K562 (cell line): ENCODE data around the gene SGPP2. TPM values are rescaled to one million over a fixed set of nuclear protein-coding genes. Genes with fewer than 3 reads are reported as not detected.

Experiments
- ATAC-seq: fragments of 200-7000 bp; cut with Tn5 transposase; 3 replicates; pipeline ENCODE4 v1.9.1; 2020; ENCODE audit warnings: moderate library complexity
- BruUV-seq: library from RNA; stranded (reverse); fragments of 400-500 nt; replicated peaks from 2 replicates; lab custom pipeline; 2021; lab: Mats Ljungman, UMichigan
- CTCF ChIA-PET: fragments of 300-600 bp; formaldehyde crosslinking; extraction: SDS; loops from one replicate; lab custom pipeline; 2021; ENCODE audit warnings: low intra/inter-chr PET ratio; lab: Yijun Ruan, JAX
- POLR2A ChIA-PET: fragments of 300-600, 350-650 bp; sonication (Branson Sonifier 250); formaldehyde crosslinking; extraction: SDS; loops from one replicate; lab custom pipeline; 2021; ENCODE audit warnings: antibody characterized with exemption, inconsistent platforms; lab: Yijun Ruan, JAX
- DNase-seq, 4 experiments: peaks; one replicate each; pipeline versions ENCODE4 v3.0.0 to v3.0.0-alpha.2; 2011 to 2018; ENCODE audit warnings: low spot score in 3 of 4, mixed read lengths in 3 of 4; ENCODE audit errors: extremely low read depth in 1 of 4
- FAIRE-seq: peaks from 2 replicates; lab custom pipeline; 2011; peaks lifted over from hg19 to GRCh38; lab: Jason Lieb, UNC
- H2AFZ ChIP-seq: 2 replicates; pipeline ENCODE4 v1.6.0; 2011; ENCODE audit warnings: low read depth, low read length, control low read depth, inconsistent platforms
- H3K27ac ChIP-seq: fragments of 200-600 bp; 3 replicates; pipeline ENCODE4 v1.8.0; 2011; ENCODE audit warnings: low read depth, mild to moderate bottlenecking, control low read depth, inconsistent platforms, low read length, moderate library complexity, mixed read lengths; ENCODE audit errors: extremely low read depth
- H3K27me3 ChIP-seq, 2 experiments: fragments of 300-600 bp in 1 of 2; 2 replicates in 1 of 2; 3 replicates in 1 of 2; pipeline versions ENCODE4 v1.6.0 to v1.8.0; 2011; ENCODE audit warnings: inconsistent platforms in 2 of 2, low read length in 2 of 2, mild to moderate bottlenecking in 1 of 2, mixed read lengths in 1 of 2, moderate library complexity in 1 of 2; ENCODE audit not compliant: control insufficient read depth in 2 of 2, insufficient read depth in 2 of 2
- H3K36me3 ChIP-seq: fragments of 300-600 bp; 3 replicates; pipeline ENCODE4 v1.8.0; 2011; ENCODE audit warnings: mild to moderate bottlenecking, low read length, inconsistent platforms; ENCODE audit not compliant: control insufficient read depth, insufficient read depth
- H3K4me1 ChIP-seq, 2 experiments: fragments of 200-600 bp in 1 of 2; replicated peaks in 1 of 2; 2 replicates in 1 of 2; 3 replicates in 1 of 2; pipeline versions ENCODE4 v1.5.1 to v1.8.0; 2011; ENCODE audit warnings: inconsistent platforms in 2 of 2, low read length in 2 of 2, mild to moderate bottlenecking in 1 of 2, mixed read lengths in 1 of 2, moderate library complexity in 1 of 2; ENCODE audit not compliant: control insufficient read depth in 2 of 2, insufficient read depth in 2 of 2
- H3K4me2 ChIP-seq: 2 replicates; pipeline ENCODE4 v1.6.1; 2011; ENCODE audit warnings: low read length, control low read depth, inconsistent platforms, mixed read lengths; ENCODE audit not compliant: insufficient read depth
- H3K4me3 ChIP-seq: fragments of 200-600 bp; sonication (generic), shearing (Covaris generic); 2 replicates; pipeline ENCODE4 v1.5.1; 2016; ENCODE audit warnings: control low read depth, inconsistent platforms
- H3K79me2 ChIP-seq: fragments of 200-600 bp; 3 replicates; pipeline ENCODE4 v1.8.0; 2011; ENCODE audit warnings: low read length, inconsistent platforms; ENCODE audit not compliant: control insufficient read depth, insufficient read depth
- H3K9ac ChIP-seq, 2 experiments: 2 replicates each; pipeline versions ENCODE4 v1.6.0 to v1.6.1; 2011; ENCODE audit warnings: low read depth in 2 of 2, low read length in 2 of 2, control low read depth in 1 of 2, inconsistent platforms in 1 of 2, mild to moderate bottlenecking in 1 of 2, mixed read lengths in 1 of 2; ENCODE audit not compliant: insufficient read depth in 1 of 2
- H3K9me1 ChIP-seq: one replicate; pipeline ENCODE4 v1.6.0; 2011; ENCODE audit warnings: inconsistent platforms, mild to moderate bottlenecking, low read length, moderate library complexity; ENCODE audit not compliant: control insufficient read depth, insufficient read depth
- H3K9me3 ChIP-seq: replicated peaks from 2 replicates; pipeline ENCODE4 v1.5.1; 2011; ENCODE audit warnings: low read depth, low read length, inconsistent platforms; ENCODE audit not compliant: control insufficient read depth, insufficient read depth
- H4K20me1 ChIP-seq: replicated peaks from 2 replicates; pipeline ENCODE4 v1.6.1; 2011; ENCODE audit warnings: low read length, inconsistent platforms, mixed read lengths; ENCODE audit not compliant: control insufficient read depth, insufficient read depth
- BCL6 ChIP-seq: fragments of 250-450 bp; sonication (Bioruptor Pico); IDR thresholded peaks from 2 replicates; pipeline ENCODE4 v1.4.0; 2020
- SAFB ChIP-seq: fragments of 200-400 bp; formaldehyde crosslinking; IDR thresholded peaks from 2 replicates; pipeline ENCODE4 v1.6.1; 2017; ENCODE audit warnings: low read depth, low read length, borderline replicate concordance
- SREBF2 ChIP-seq: sonication (generic); formaldehyde crosslinking; IDR thresholded peaks from 2 replicates; pipeline ENCODE4 v1.4.0; 2020; ENCODE audit warnings: mild to moderate bottlenecking, missing genetic modification reagents
- TEAD4 ChIP-seq, 2 experiments: sonication (generic) in 1 of 2; formaldehyde crosslinking in 1 of 2; IDR thresholded peaks; 2 replicates each; pipeline versions ENCODE4 v1.6.1 to v1.8.0; 2012 to 2022; ENCODE audit warnings: borderline replicate concordance in 1 of 2, inconsistent platforms in 1 of 2, low read length in 1 of 2, mild to moderate bottlenecking in 1 of 2, missing genetic modification reagents in 1 of 2
- ZNF41 ChIP-seq: fragments of 250-450 bp; sonication (Bioruptor Pico); conservative IDR thresholded peaks from 2 replicates; pipeline ENCODE4 v1.4.0; 2020; ENCODE audit warnings: mild to moderate bottlenecking
- ZNF583 ChIP-seq: fragments of 250-450 bp; sonication (Bioruptor Pico); IDR thresholded peaks from 2 replicates; pipeline ENCODE4 v1.4.0; 2020
- ZNF696 ChIP-seq: fragments of 250-450 bp; sonication (Bioruptor Pico); conservative IDR thresholded peaks from 2 replicates; pipeline ENCODE4 v1.4.0; 2020; ENCODE audit warnings: mild to moderate bottlenecking, moderate library complexity
- ZNF76 ChIP-seq: fragments of 250-450 bp; sonication (Bioruptor Pico); IDR thresholded peaks from 2 replicates; pipeline ENCODE4 v1.4.0; 2020; ENCODE audit warnings: mild to moderate bottlenecking, moderate library complexity, borderline replicate concordance
- WGBS: fragments of 100-300 bp; shearing (Covaris generic); methylation state at CpG from one replicate; pipeline ENCODE4 v1.1.6; 2016; ENCODE audit warnings: low coverage, mixed read lengths; ENCODE audit not compliant: insufficient coverage; ENCODE audit errors: missing lambda C conversion rate; 5-methylcytosine and 5-hydroxymethylcytosine counted together
- in situ Hi-C: fragments of 300-500 bp; cut with MboI; formaldehyde crosslinking; loops from 4 replicates; pipeline ENCODE4 v1.15.0; 2018; ENCODE audit warnings: inconsistent platforms, mixed read lengths
- intact Hi-C: fragments of 100-400 bp; cut with micrococcal nuclease; formaldehyde crosslinking; loops from 2 replicates; pipeline ENCODE4 v1.14.2; 2022
- polyA plus RNA-seq, 8 experiments: library from polyadenylated mRNA; depleted of rRNA in 4 of 8; stranded (reverse) in 5 of 8; unstranded in 3 of 8; fragments of >200 nt; fragmentation: Nextera tagmentation in 2 of 8; fragmentation: Illumina TruSeq in 1 of 8; extraction: Ambion mirVana in 2 of 8; extraction: Trizol in 1 of 8; gene quantifications; 2 replicates each; pipeline versions ENCODE4 v1.2.1 to v1.2.3, GENCODE V29; 2011 to 2014; ENCODE audit warnings: inconsistent platforms in 1 of 8, missing spikeins in 1 of 8
- total RNA-seq, 7 experiments: library from RNA; depleted of rRNA in 6 of 7; stranded (reverse); fragments of >200 nt in 6 of 7; fragmentation: Illumina TruSeq in 2 of 7; extraction: Trizol in 2 of 7; gene quantifications; 2 replicates each; pipeline versions ENCODE4 v1.2.1 to v1.2.3, GENCODE V29; 2011 to 2021; ENCODE audit warnings: low replicate concordance in 1 of 7
- TF ChIP-seq, protein P1 (sequence below): sonication (generic); formaldehyde crosslinking; IDR thresholded peaks from 2 replicates; pipeline ENCODE4 v1.8.1; 2023; ENCODE audit warnings: mild to moderate bottlenecking, missing genetic modification reagents, moderate library complexity
- TF ChIP-seq, protein P2 (sequence below): sonication (generic); formaldehyde crosslinking; IDR thresholded peaks from 2 replicates; pipeline ENCODE4 v1.9.0; 2022; ENCODE audit warnings: mild to moderate bottlenecking, missing genetic modification reagents

Gene SGPP2
- total and polyA plus RNA-seq, 9 of the 15 experiments (the other 6 are each of a cell fraction or from before 2014, with no cell fraction given): 0.01 to 0.04 TPM; not detected in 7

DNA sequence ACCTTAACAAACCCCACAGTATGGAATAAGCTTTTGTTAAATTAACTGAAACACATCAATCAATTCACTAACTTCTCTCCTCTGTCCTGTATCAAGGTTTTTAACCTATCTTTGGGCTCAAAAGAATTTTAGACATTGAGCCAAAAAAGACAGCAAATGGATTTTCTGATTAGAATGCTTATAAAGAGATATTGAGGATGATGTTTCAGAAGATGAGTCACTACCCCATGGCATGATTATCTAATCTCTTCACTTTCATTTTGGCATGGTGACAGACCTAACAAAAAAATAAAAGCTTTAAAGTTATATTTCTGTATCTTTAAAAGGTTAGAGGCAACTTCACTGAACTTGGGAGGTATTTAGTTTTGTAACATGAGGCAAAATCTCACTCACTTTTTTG, 55.5 kb downstream of the SGPP2 start:
- DNase-seq: no peak
- no peak overlapping the region for H3K4me3 ChIP-seq
- H3K9ac ChIP-seq: no peak overlapping the region
- no peaks in the 10 kb centered on the region for H4K20me1 ChIP-seq
- in situ Hi-C loops: no loop called here
- BruUV-seq: no TSS peak
- no peak overlapping the region for H3K4me2 ChIP-seq
- H3K27me3 ChIP-seq: no peaks in the 10 kb centered on the region
- no peak overlapping the region for H2AFZ ChIP-seq
- H3K9me3 ChIP-seq: no peaks in the 10 kb centered on the region
- H3K36me3 ChIP-seq: no peaks in the 10 kb centered on the region
- POLR2A ChIA-PET: interaction anchor here (0.6 to 0.7 kb wide), 2 partner anchors 18 to 37 kb away, joined by 3 read pairs; no protein-coding TSS in a partner anchor
- TF ChIP-seq TEAD4 (IDR thresholded peaks at IDR 0.05; ENCODE audit: low read length) (no peak), TEAD4 (CRISPR knock-in tag; IDR thresholded peaks at IDR 0.05; ENCODE audit: borderline replicate concordance) (no peak), ZNF696 (CRISPR knock-in tag) (no peak)
- TF ChIP-seq, all 486 proteins: peak for 0
- FAIRE-seq (no peak), ATAC-seq (no peak)
- intact Hi-C loops: no loop called here
- Histone ChIP-seq H3K27ac (no peak overlapping the region), H3K9me1 (no peaks in the 10 kb centered on the region), H3K79me2 (no peaks in the 10 kb centered on the region), H3K4me1 (no peaks in the 10 kb centered on the region)
- CTCF ChIA-PET: no interaction called here

DNA sequence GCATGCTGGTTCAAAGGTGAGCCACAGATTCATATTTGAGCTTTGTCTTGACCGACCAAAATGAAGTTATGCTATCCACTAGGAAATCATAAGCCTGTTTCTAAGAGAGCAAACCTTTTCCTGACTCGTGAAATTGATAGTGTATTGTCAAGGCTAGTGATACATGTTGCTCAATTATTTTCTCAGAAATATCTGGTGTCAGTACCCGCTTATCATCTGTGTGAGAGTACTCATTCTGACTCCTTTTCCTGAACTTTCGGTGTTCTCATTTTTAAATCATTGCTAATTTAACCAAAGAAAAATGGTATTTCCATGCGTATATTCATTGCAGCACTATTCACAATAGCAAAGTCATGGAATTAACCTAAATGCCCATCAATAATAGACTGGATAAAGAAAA, 56.2 kb downstream of the SGPP2 start:
- H3K9me3 ChIP-seq: no peaks in the 10 kb centered on the region
- H3K27ac ChIP-seq: no peak overlapping the region
- intact Hi-C loops (no loop called here), in situ Hi-C loops (no loop called here)
- H3K4me3 ChIP-seq: no peak overlapping the region
- no peaks in the 10 kb centered on the region for H3K79me2 ChIP-seq
- no peak overlapping the region for H3K9ac ChIP-seq
- POLR2A ChIA-PET: interaction anchor here (0.6 kb wide), 1 partner anchor 19 kb away, joined by 3 read pairs; no protein-coding TSS in a partner anchor
- no peaks in the 10 kb centered on the region for H3K9me1 ChIP-seq
- no peaks in the 10 kb centered on the region for H3K4me1 ChIP-seq
- no peak for FAIRE-seq
- WGBS: 3% methylated on average over 4 of the region's 5 CpGs
- no peaks in the 10 kb centered on the region for H3K27me3 ChIP-seq
- H3K4me2 ChIP-seq: no peak overlapping the region
- no peak for TF ChIP-seq SREBF2 (CRISPR knock-in tag)
- TF ChIP-seq, protein P1, sequence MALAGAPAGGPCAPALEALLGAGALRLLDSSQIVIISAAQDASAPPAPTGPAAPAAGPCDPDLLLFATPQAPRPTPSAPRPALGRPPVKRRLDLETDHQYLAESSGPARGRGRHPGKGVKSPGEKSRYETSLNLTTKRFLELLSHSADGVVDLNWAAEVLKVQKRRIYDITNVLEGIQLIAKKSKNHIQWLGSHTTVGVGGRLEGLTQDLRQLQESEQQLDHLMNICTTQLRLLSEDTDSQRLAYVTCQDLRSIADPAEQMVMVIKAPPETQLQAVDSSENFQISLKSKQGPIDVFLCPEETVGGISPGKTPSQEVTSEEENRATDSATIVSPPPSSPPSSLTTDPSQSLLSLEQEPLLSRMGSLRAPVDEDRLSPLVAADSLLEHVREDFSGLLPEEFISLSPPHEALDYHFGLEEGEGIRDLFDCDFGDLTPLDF: no peak
- no peak for TF ChIP-seq SAFB
- TF ChIP-seq, protein P2, sequence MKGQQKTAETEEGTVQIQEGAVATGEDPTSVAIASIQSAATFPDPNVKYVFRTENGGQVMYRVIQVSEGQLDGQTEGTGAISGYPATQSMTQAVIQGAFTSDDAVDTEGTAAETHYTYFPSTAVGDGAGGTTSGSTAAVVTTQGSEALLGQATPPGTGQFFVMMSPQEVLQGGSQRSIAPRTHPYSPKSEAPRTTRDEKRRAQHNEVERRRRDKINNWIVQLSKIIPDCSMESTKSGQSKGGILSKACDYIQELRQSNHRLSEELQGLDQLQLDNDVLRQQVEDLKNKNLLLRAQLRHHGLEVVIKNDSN (CRISPR knock-in tag): no peak
- no peak for TF ChIP-seq ZNF76 (CRISPR knock-in tag)
- TF ChIP-seq ZNF583 (CRISPR knock-in tag): no peak
- no peak for TF ChIP-seq BCL6 (CRISPR knock-in tag)
- TF ChIP-seq ZNF41: no peak
- no peaks in the 10 kb centered on the region for H3K36me3 ChIP-seq
- no TSS peak for BruUV-seq
- DNase-seq: no peak
- no peak for ATAC-seq
- CTCF ChIA-PET: no interaction called here
- H4K20me1 ChIP-seq: no peaks in the 10 kb centered on the region
- H2AFZ ChIP-seq: no peak overlapping the region
